Parathyroid adenoma (tissue), 2 donors: ENCODE results near the gene LYPD3.

Source experiments
- H2AFZ ChIP-seq: fragments of 300-600 bp; sonication (generic); one replicate; pipeline ENCODE4 v1.7.0; 2017; ENCODE audit warnings: antibody characterized with exemption, mild to moderate bottlenecking
- H3K27ac ChIP-seq: fragments of 300-600 bp; sonication (generic); one replicate; pipeline ENCODE4 v1.7.0; 2017
- H3K27me3 ChIP-seq: fragments of 300-600 bp; sonication (generic); one replicate; pipeline ENCODE4 v1.7.0; 2017; ENCODE audit warnings: low read length; ENCODE audit not compliant: control insufficient read depth, insufficient read depth
- H3K36me3 ChIP-seq: fragments of 300-600 bp; sonication (generic); one replicate; pipeline ENCODE4 v1.7.0; 2017; ENCODE audit warnings: low read length; ENCODE audit not compliant: control insufficient read depth, insufficient read depth
- H3K4me1 ChIP-seq: fragments of 300-600 bp; sonication (generic); one replicate; pipeline ENCODE4 v1.7.0; 2017; ENCODE audit warnings: control low read depth
- H3K4me2 ChIP-seq: fragments of 300-600 bp; sonication (generic); one replicate; pipeline ENCODE4 v1.7.0; 2017; ENCODE audit warnings: low read length
- H3K4me3 ChIP-seq: fragments of 300-600 bp; sonication (generic); one replicate; pipeline ENCODE4 v1.7.0; 2017; ENCODE audit warnings: low read depth, low read length
- H3K79me2 ChIP-seq: fragments of 300-600 bp; sonication (generic); one replicate; pipeline ENCODE4 v1.7.0; 2017; ENCODE audit warnings: control low read depth
- H3K9ac ChIP-seq: fragments of 300-600 bp; sonication (generic); one replicate; pipeline ENCODE4 v1.7.0; 2017; ENCODE audit warnings: mild to moderate bottlenecking
- H3K9me3 ChIP-seq: fragments of 300-600 bp; sonication (generic); one replicate; pipeline ENCODE4 v1.7.0; 2017; ENCODE audit warnings: low read length; ENCODE audit not compliant: control insufficient read depth
- CTCF ChIP-seq: fragments of 300-600 bp; sonication (generic); IDR thresholded peaks from one replicate; pipeline ENCODE4 v1.7.0; 2017; ENCODE audit warnings: antibody characterized with exemption, mild to moderate bottlenecking
- donor health status: primary hyperparathyroidism.

The LYPD3 gene

GRCh38 chr19:43489310-43489709 is 23.9 kb upstream of the LYPD3 start:
- H3K79me2 ChIP-seq = no peaks in the 10 kb centered on the region
- H3K9me3 ChIP-seq = no peaks in the 10 kb centered on the region
- no peaks in the 10 kb centered on the region for H3K4me1 ChIP-seq
- no peak overlapping the region for H3K27ac ChIP-seq
- H3K4me2 ChIP-seq = no peak overlapping the region
- H3K36me3 ChIP-seq = no peaks in the 10 kb centered on the region
- no peak overlapping the region for H3K4me3 ChIP-seq
- H2AFZ ChIP-seq = no peak overlapping the region
- no peak overlapping the region for H3K9ac ChIP-seq
- no peak for TF ChIP-seq CTCF
- H3K27me3 ChIP-seq = no peaks in the 10 kb centered on the region

GRCh38 chr19:43488179-43488578 is 22.8 kb upstream of the LYPD3 start:
- Histone ChIP-seq H3K9ac (no peak overlapping the region), H3K27me3 (no peaks in the 10 kb centered on the region), H3K36me3 (no peaks in the 10 kb centered on the region), H3K4me3 (no peak overlapping the region), H3K4me2 (no peak overlapping the region), H3K4me1 (no peaks in the 10 kb centered on the region), H3K27ac (no peak overlapping the region), H3K9me3 (no peaks in the 10 kb centered on the region), H2AFZ (no peak overlapping the region), H3K79me2 (no peaks in the 10 kb centered on the region)
- TF ChIP-seq CTCF = no peak

- Histone ChIP-seq H3K79me2 (no peaks in the 10 kb centered on the region), H3K9ac (no peak overlapping the region), H2AFZ (no peak overlapping the region), H3K27me3 (no peaks in the 10 kb centered on the region), H3K9me3 (no peaks in the 10 kb centered on the region), H3K4me3 (no peak overlapping the region), H3K4me2 (no peak overlapping the region), H3K4me1 (no peaks in the 10 kb centered on the region), H3K27ac (no peak overlapping the region), H3K36me3 (no peaks in the 10 kb centered on the region)
- no peak for TF ChIP-seq CTCF
Measured at GRCh38 chr19:43486412-43486811, 21.0 kb upstream of the LYPD3 start.

GRCh38 chr19:43485951-43486350 is 20.5 kb upstream of the LYPD3 start:
- H3K9ac ChIP-seq = no peak overlapping the region
- H3K4me3 ChIP-seq = no peak overlapping the region
- H3K4me2 ChIP-seq = no peak overlapping the region
- H2AFZ ChIP-seq = no peak overlapping the region
- H3K9me3 ChIP-seq = no peaks in the 10 kb centered on the region
- no peak overlapping the region for H3K27ac ChIP-seq
- no peaks in the 10 kb centered on the region for H3K79me2 ChIP-seq
- H3K36me3 ChIP-seq = no peaks in the 10 kb centered on the region
- TF ChIP-seq CTCF = no peak
- no peaks in the 10 kb centered on the region for H3K27me3 ChIP-seq
- H3K4me1 ChIP-seq = no peaks in the 10 kb centered on the region

- H3K79me2 ChIP-seq = no peaks in the 10 kb centered on the region
- no peak for TF ChIP-seq CTCF
- no peak overlapping the region for H3K4me2 ChIP-seq
- no peaks in the 10 kb centered on the region for H3K27me3 ChIP-seq
- H3K9ac ChIP-seq = no peak overlapping the region
- H3K9me3 ChIP-seq = no peaks in the 10 kb centered on the region
- no peaks in the 10 kb centered on the region for H3K4me1 ChIP-seq
- no peak overlapping the region for H3K27ac ChIP-seq
- no peak overlapping the region for H2AFZ ChIP-seq
- H3K36me3 ChIP-seq = no peaks in the 10 kb centered on the region
- H3K4me3 ChIP-seq = no peak overlapping the region
Measured at GRCh38 chr19:43483281-43483680, 17.9 kb upstream of the LYPD3 start.
